K562 (cell line): ENCODE data around the gene VCAN. TPM values are rescaled to one million over a fixed set of nuclear protein-coding genes. Genes with fewer than 3 reads are reported as not detected.
A peak's percentile ranks its signal among the peaks of the same experiment; 100 is the strongest.

Experiments used
- ATAC-seq: fragments of 200-7000 bp; cut with Tn5 transposase; 3 replicates; pipeline ENCODE4 v1.9.1; 2020; ENCODE audit warnings: moderate library complexity
- BruUV-seq: library from RNA; stranded (reverse); fragments of 400-500 nt; replicated peaks from 2 replicates; lab custom pipeline; 2021; lab: Mats Ljungman, UMichigan
- CTCF ChIA-PET: fragments of 300-600 bp; formaldehyde crosslinking; extraction: SDS; loops from one replicate; lab custom pipeline; 2021; ENCODE audit warnings: low intra/inter-chr PET ratio; lab: Yijun Ruan, JAX
- POLR2A ChIA-PET: fragments of 300-600, 350-650 bp; sonication (Branson Sonifier 250); formaldehyde crosslinking; extraction: SDS; loops from one replicate; lab custom pipeline; 2021; ENCODE audit warnings: antibody characterized with exemption, inconsistent platforms; lab: Yijun Ruan, JAX
- DNase-seq, 4 experiments: peaks; one replicate each; pipeline versions ENCODE4 v3.0.0 to v3.0.0-alpha.2; 2011 to 2018; ENCODE audit warnings: low spot score in 3 of 4, mixed read lengths in 3 of 4; ENCODE audit errors: extremely low read depth in 1 of 4
- FAIRE-seq: peaks from 2 replicates; lab custom pipeline; 2011; peaks lifted over from hg19 to GRCh38; lab: Jason Lieb, UNC
- H2AFZ ChIP-seq: 2 replicates; pipeline ENCODE4 v1.6.0; 2011; ENCODE audit warnings: low read depth, low read length, control low read depth, inconsistent platforms
- H3K27ac ChIP-seq: fragments of 200-600 bp; 3 replicates; pipeline ENCODE4 v1.8.0; 2011; ENCODE audit warnings: low read depth, mild to moderate bottlenecking, control low read depth, inconsistent platforms, low read length, moderate library complexity, mixed read lengths; ENCODE audit errors: extremely low read depth
- H3K27me3 ChIP-seq, 2 experiments: fragments of 300-600 bp in 1 of 2; 2 replicates in 1 of 2; 3 replicates in 1 of 2; pipeline versions ENCODE4 v1.6.0 to v1.8.0; 2011; ENCODE audit warnings: inconsistent platforms in 2 of 2, low read length in 2 of 2, mild to moderate bottlenecking in 1 of 2, mixed read lengths in 1 of 2, moderate library complexity in 1 of 2; ENCODE audit not compliant: control insufficient read depth in 2 of 2, insufficient read depth in 2 of 2
- H3K36me3 ChIP-seq: fragments of 300-600 bp; 3 replicates; pipeline ENCODE4 v1.8.0; 2011; ENCODE audit warnings: mild to moderate bottlenecking, low read length, inconsistent platforms; ENCODE audit not compliant: control insufficient read depth, insufficient read depth
- H3K4me1 ChIP-seq, 2 experiments: fragments of 200-600 bp in 1 of 2; replicated peaks in 1 of 2; 2 replicates in 1 of 2; 3 replicates in 1 of 2; pipeline versions ENCODE4 v1.5.1 to v1.8.0; 2011; ENCODE audit warnings: inconsistent platforms in 2 of 2, low read length in 2 of 2, mild to moderate bottlenecking in 1 of 2, mixed read lengths in 1 of 2, moderate library complexity in 1 of 2; ENCODE audit not compliant: control insufficient read depth in 2 of 2, insufficient read depth in 2 of 2
- H3K4me2 ChIP-seq: 2 replicates; pipeline ENCODE4 v1.6.1; 2011; ENCODE audit warnings: low read length, control low read depth, inconsistent platforms, mixed read lengths; ENCODE audit not compliant: insufficient read depth
- H3K4me3 ChIP-seq: fragments of 200-600 bp; sonication (generic), shearing (Covaris generic); 2 replicates; pipeline ENCODE4 v1.5.1; 2016; ENCODE audit warnings: control low read depth, inconsistent platforms
- H3K79me2 ChIP-seq: fragments of 200-600 bp; 3 replicates; pipeline ENCODE4 v1.8.0; 2011; ENCODE audit warnings: low read length, inconsistent platforms; ENCODE audit not compliant: control insufficient read depth, insufficient read depth
- H3K9ac ChIP-seq, 2 experiments: 2 replicates each; pipeline versions ENCODE4 v1.6.0 to v1.6.1; 2011; ENCODE audit warnings: low read depth in 2 of 2, low read length in 2 of 2, control low read depth in 1 of 2, inconsistent platforms in 1 of 2, mild to moderate bottlenecking in 1 of 2, mixed read lengths in 1 of 2; ENCODE audit not compliant: insufficient read depth in 1 of 2
- H3K9me1 ChIP-seq: one replicate; pipeline ENCODE4 v1.6.0; 2011; ENCODE audit warnings: inconsistent platforms, mild to moderate bottlenecking, low read length, moderate library complexity; ENCODE audit not compliant: control insufficient read depth, insufficient read depth
- H3K9me3 ChIP-seq: replicated peaks from 2 replicates; pipeline ENCODE4 v1.5.1; 2011; ENCODE audit warnings: low read depth, low read length, inconsistent platforms; ENCODE audit not compliant: control insufficient read depth, insufficient read depth
- H4K20me1 ChIP-seq: replicated peaks from 2 replicates; pipeline ENCODE4 v1.6.1; 2011; ENCODE audit warnings: low read length, inconsistent platforms, mixed read lengths; ENCODE audit not compliant: control insufficient read depth, insufficient read depth
- CHCHD3 ChIP-seq: fragments of 250-450 bp; sonication (Bioruptor Pico); IDR thresholded peaks from 2 replicates; pipeline ENCODE4 v2.1.2; 2022; ENCODE audit warnings: mild to moderate bottlenecking
- E2F5 ChIP-seq: sonication (generic); formaldehyde crosslinking; IDR thresholded peaks from 2 replicates; pipeline ENCODE4 v1.8.0; 2022; ENCODE audit warnings: mild to moderate bottlenecking, missing genetic modification reagents
- MCM5 ChIP-seq: fragments of 450-650 bp; IDR thresholded peaks from 2 replicates; pipeline ENCODE4 v1.6.1; 2016; ENCODE audit warnings: low read depth
- MYNN ChIP-seq, 2 experiments: sonication (generic); formaldehyde crosslinking in 1 of 2; IDR thresholded peaks; 2 replicates each; pipeline versions ENCODE4 v1.5.0 to v1.6.1; 2016 to 2020; ENCODE audit warnings: antibody characterized with exemption in 1 of 2, missing genetic modification reagents in 1 of 2
- PKNOX1 ChIP-seq: fragments of 450-650 bp; IDR thresholded peaks from 2 replicates; pipeline ENCODE4 v1.6.1; 2016
- POU5F1 ChIP-seq: fragments of 150-350 bp; IDR thresholded peaks from 2 replicates; pipeline ENCODE4 v1.6.1; 2014; ENCODE audit warnings: borderline replicate concordance, low read length, low read depth, mild to moderate bottlenecking; ENCODE audit not compliant: partially characterized antibody
- RUNX1 ChIP-seq: sonication (generic); IDR thresholded peaks from 2 replicates; pipeline ENCODE4 v1.6.1; 2016; ENCODE audit warnings: antibody characterized with exemption, low read depth
- YY1 ChIP-seq, 3 experiments: IDR thresholded peaks; 2 replicates each; pipeline ENCODE4 v1.6.1; 2011; ENCODE audit warnings: low read length in 2 of 3, mild to moderate bottlenecking in 2 of 3, moderate library complexity in 2 of 3, borderline replicate concordance in 1 of 3, control low read depth in 1 of 3, low read depth in 1 of 3; ENCODE audit not compliant: insufficient read depth in 3 of 3, insufficient replicate concordance in 2 of 3, control insufficient read depth in 1 of 3, insufficient read length in 1 of 3; ENCODE audit errors: extremely low read depth in 1 of 3
- ZMIZ1 ChIP-seq, 2 experiments: fragments of 150-350 bp in 1 of 2; IDR thresholded peaks; 2 replicates each; pipeline ENCODE4 v1.6.1; 2012 to 2016; ENCODE audit warnings: low read depth in 2 of 2, low read length in 2 of 2, mild to moderate bottlenecking in 1 of 2, moderate library complexity in 1 of 2
- WGBS: fragments of 100-300 bp; shearing (Covaris generic); methylation state at CpG from one replicate; pipeline ENCODE4 v1.1.6; 2016; ENCODE audit warnings: low coverage, mixed read lengths; ENCODE audit not compliant: insufficient coverage; ENCODE audit errors: missing lambda C conversion rate; 5-methylcytosine and 5-hydroxymethylcytosine counted together
- in situ Hi-C: fragments of 300-500 bp; cut with MboI; formaldehyde crosslinking; loops from 4 replicates; pipeline ENCODE4 v1.15.0; 2018; ENCODE audit warnings: inconsistent platforms, mixed read lengths
- intact Hi-C: fragments of 100-400 bp; cut with micrococcal nuclease; formaldehyde crosslinking; loops from 2 replicates; pipeline ENCODE4 v1.14.2; 2022
- polyA plus RNA-seq, 8 experiments: library from polyadenylated mRNA; depleted of rRNA in 4 of 8; stranded (reverse) in 5 of 8; unstranded in 3 of 8; fragments of >200 nt; fragmentation: Nextera tagmentation in 2 of 8; fragmentation: Illumina TruSeq in 1 of 8; extraction: Ambion mirVana in 2 of 8; extraction: Trizol in 1 of 8; gene quantifications; 2 replicates each; pipeline versions ENCODE4 v1.2.1 to v1.2.3, GENCODE V29; 2011 to 2014; ENCODE audit warnings: inconsistent platforms in 1 of 8, missing spikeins in 1 of 8
- total RNA-seq, 7 experiments: library from RNA; depleted of rRNA in 6 of 7; stranded (reverse); fragments of >200 nt in 6 of 7; fragmentation: Illumina TruSeq in 2 of 7; extraction: Trizol in 2 of 7; gene quantifications; 2 replicates each; pipeline versions ENCODE4 v1.2.1 to v1.2.3, GENCODE V29; 2011 to 2021; ENCODE audit warnings: low replicate concordance in 1 of 7
- TF ChIP-seq, protein P1 (sequence below): fragments of 450-650 bp; IDR thresholded peaks from 2 replicates; pipeline ENCODE4 v1.6.1; 2018; ENCODE audit not compliant: partially characterized antibody

VCAN gene
- total and polyA plus RNA-seq, 9 of the 15 experiments (the other 6 are each of a cell fraction or from before 2014, with no cell fraction given) = 0.01 to 0.33 (median 0.05) TPM

- no TSS peak for BruUV-seq
- TF ChIP-seq MCM5 (no peak), RUNX1 (no peak), CHCHD3 (CRISPR knock-in tag) (no peak), PKNOX1 (peak; percentile 31; the same call in 1 of the 2 replicates), POU5F1 (no peak), MYNN (IDR thresholded peaks at IDR 0.05) (no peak), MYNN (CRISPR knock-in tag; IDR thresholded peaks at IDR 0.05) (no peak), ZMIZ1 (IDR thresholded peaks at IDR 0.05; ENCODE audit: low read depth in 2 of 2, low read length in 2 of 2) (no peak), YY1 (IDR thresholded peaks at IDR 0.05; ENCODE audit: borderline replicate concordance in 1 of 3, control insufficient read depth in 1 of 3, extremely low read depth in 1 of 3, insufficient read depth in 3 of 3, insufficient read length in 1 of 3, insufficient replicate concordance in 2 of 3, low read depth in 1 of 3, low read length in 2 of 3) (no peak), E2F5 (CRISPR knock-in tag) (no peak)
- TF ChIP-seq, protein P1, sequence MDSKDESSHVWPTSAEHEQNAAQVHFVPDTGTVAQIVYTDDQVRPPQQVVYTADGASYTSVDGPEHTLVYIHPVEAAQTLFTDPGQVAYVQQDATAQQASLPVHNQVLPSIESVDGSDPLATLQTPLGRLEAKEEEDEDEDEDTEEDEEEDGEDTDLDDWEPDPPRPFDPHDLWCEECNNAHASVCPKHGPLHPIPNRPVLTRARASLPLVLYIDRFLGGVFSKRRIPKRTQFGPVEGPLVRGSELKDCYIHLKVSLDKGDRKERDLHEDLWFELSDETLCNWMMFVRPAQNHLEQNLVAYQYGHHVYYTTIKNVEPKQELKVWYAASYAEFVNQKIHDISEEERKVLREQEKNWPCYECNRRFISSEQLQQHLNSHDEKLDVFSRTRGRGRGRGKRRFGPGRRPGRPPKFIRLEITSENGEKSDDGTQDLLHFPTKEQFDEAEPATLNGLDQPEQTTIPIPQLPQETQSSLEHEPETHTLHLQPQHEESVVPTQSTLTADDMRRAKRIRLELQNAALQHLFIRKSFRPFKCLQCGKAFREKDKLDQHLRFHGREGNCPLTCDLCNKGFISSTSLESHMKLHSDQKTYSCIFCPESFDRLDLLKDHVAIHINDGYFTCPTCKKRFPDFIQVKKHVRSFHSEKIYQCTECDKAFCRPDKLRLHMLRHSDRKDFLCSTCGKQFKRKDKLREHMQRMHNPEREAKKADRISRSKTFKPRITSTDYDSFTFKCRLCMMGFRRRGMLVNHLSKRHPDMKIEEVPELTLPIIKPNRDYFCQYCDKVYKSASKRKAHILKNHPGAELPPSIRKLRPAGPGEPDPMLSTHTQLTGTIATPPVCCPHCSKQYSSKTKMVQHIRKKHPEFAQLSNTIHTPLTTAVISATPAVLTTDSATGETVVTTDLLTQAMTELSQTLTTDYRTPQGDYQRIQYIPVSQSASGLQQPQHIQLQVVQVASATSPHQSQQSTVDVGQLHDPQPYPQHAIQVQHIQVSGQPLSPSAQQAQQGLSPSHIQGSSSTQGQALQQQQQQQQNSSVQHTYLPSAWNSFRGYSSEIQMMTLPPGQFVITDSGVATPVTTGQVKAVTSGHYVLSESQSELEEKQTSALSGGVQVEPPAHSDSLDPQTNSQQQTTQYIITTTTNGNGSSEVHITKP = peak; percentile 22
Observed at GRCh38 chr5:83450183-83450966, 21.2 kb upstream of the VCAN start.

More at GRCh38 chr5:83450183-83450966, 21.2 kb upstream of the VCAN start:
- Histone ChIP-seq H3K9me3 (peaks cover 2% of the 10 kb centered on the region; the same call in 1 of the 2 replicates), H3K9ac (no peak overlapping the region), H4K20me1 (no peaks in the 10 kb centered on the region), H3K4me3 (no peak overlapping the region), H3K79me2 (no peaks in the 10 kb centered on the region), H3K27ac (no peak overlapping the region), H3K4me1 (no peaks in the 10 kb centered on the region), H3K36me3 (no peaks in the 10 kb centered on the region), H3K27me3 (no peaks in the 10 kb centered on the region), H3K4me2 (no peak overlapping the region), H3K9me1 (no peaks in the 10 kb centered on the region), H2AFZ (no peak overlapping the region)
- intact Hi-C loops (no loop called here), in situ Hi-C loops (no loop called here)
- 2% methylated on average over 4 of the region's 4 CpGs for WGBS
- CTCF ChIA-PET = no interaction called here
- ATAC-seq = no peak
- POLR2A ChIA-PET = interaction anchor here (0.5 kb wide), 1 partner anchor 159 kb away, joined by 3 read pairs; no protein-coding TSS in a partner anchor
- no peak for FAIRE-seq
- no peak for DNase-seq
